ENCODE data around the gene PRKCE. TPM values are rescaled to one million over a fixed set of nuclear protein-coding genes. Genes with fewer than 3 reads are reported as not detected.

The PRKCE gene
- total and polyA plus RNA-seq, 2 donors (not counting 1 experiment from before 2014, with no cell fraction given), result 23.6 to 271 TPM

- Histone ChIP-seq H3K79me2 (ENCODE audit: control insufficient read depth, insufficient read depth, low read length) (no peaks in the 10 kb centered on the region), H3K9me3 (ENCODE audit: control extremely low read depth in 1 of 3, control insufficient read depth in 2 of 3, insufficient read depth in 1 of 3, low read length in 2 of 3) (no peaks in the 10 kb centered on the region), H4K20me1 (ENCODE audit: control insufficient read depth, insufficient read depth, low read length, poor library complexity, severe bottlenecking) (no peaks in the 10 kb centered on the region), H3K27me3 (replicated peaks in 1 of 4; ENCODE audit: control extremely low read depth in 1 of 4, control insufficient read depth in 3 of 4, insufficient read depth in 4 of 4, low read length in 3 of 4) (no peaks in the 10 kb centered on the region), H3K9ac (ENCODE audit: low read length) (no peak overlapping the region), H3K36me3 (replicated peaks in 1 of 2; ENCODE audit: control extremely low read depth in 1 of 2, control insufficient read depth in 1 of 2, extremely low read depth in 1 of 2, insufficient read depth in 2 of 2, low read length in 1 of 2) (peaks cover 9 to 19% of the 10 kb centered on the region in 2 experiments), H3K27ac (ENCODE audit: low read length in 2 of 2) (no peak overlapping the region), H2AFZ (ENCODE audit: insufficient read depth, low read depth, low read length, poor library complexity, severe bottlenecking) (no peak overlapping the region), H3K4me3 (ENCODE audit: control extremely low read depth in 1 of 5, extremely low read depth in 1 of 5, insufficient read depth in 1 of 5, low read depth in 2 of 5, low read length in 4 of 5) (no peak overlapping the region), H3K4me1 (ENCODE audit: control insufficient read depth in 2 of 2, insufficient read depth in 2 of 2, low read length in 2 of 2) (no peaks in the 10 kb centered on the region), H3K4me2 (replicated peaks; ENCODE audit: low read depth, low read length, poor library complexity, severe bottlenecking) (no peak overlapping the region)
- H3K4me3 Mint-ChIP-seq, result no peak overlapping the region
- no peaks in the 10 kb centered on the region for H3K4me1 Mint-ChIP-seq
- ChIA-PET POLR2A (no interaction called here), CTCF (interaction anchor here (1.5 kb wide), 1 partner anchor 9 kb away, joined by 10 read pairs; no protein-coding TSS in a partner anchor)
- WGBS (ENCODE audit: insufficient coverage), result 93% methylated on average over 5 of the region's 9 CpGs
- DNase-seq, result no peak
- intact Hi-C loops (cut with micrococcal nuclease), result no loop called here
- no peak for ATAC-seq (ENCODE audit: low read depth)
- no peaks in the 10 kb centered on the region for H3K27me3 Mint-ChIP-seq
- TF ChIP-seq EZH2 (IDR thresholded peaks at IDR 0.05; ENCODE audit: borderline replicate concordance, insufficient read depth, low read depth, low read length, poor library complexity, severe bottlenecking), result no peak
- TF ChIP-seq CTCF (IDR thresholded peaks at IDR 0.05), result no peak
- H3K9me3 Mint-ChIP-seq (ENCODE audit: insufficient read depth), result no peaks in the 10 kb centered on the region
- no peak overlapping the region for H3K27ac Mint-ChIP-seq
Observed at GRCh38 chr2:46053564-46053963, 402.1 kb downstream of the PRKCE start.

- no peaks in the 10 kb centered on the region for H3K27me3 ChIP-seq (replicated peaks in 1 of 4; ENCODE audit: control extremely low read depth in 1 of 4, control insufficient read depth in 3 of 4, insufficient read depth in 4 of 4, low read length in 3 of 4)
- H3K4me3 Mint-ChIP-seq, result no peak overlapping the region
Observed at GRCh38 chr2:46056541-46056940, 405.1 kb downstream of the PRKCE start.

More at GRCh38 chr2:46056541-46056940, 405.1 kb downstream of the PRKCE start:
- H3K27ac ChIP-seq (ENCODE audit: low read length in 2 of 2), result no peak overlapping the region
- no CpG with 5 or more reads among the region's 1 CpG for WGBS (ENCODE audit: insufficient coverage)
- H3K9ac ChIP-seq (ENCODE audit: low read length), result no peak overlapping the region
- ChIA-PET POLR2A (no interaction called here), CTCF (no interaction called here)
- DNase-seq (no peak), ATAC-seq (ENCODE audit: low read depth) (no peak)
- Mint-ChIP-seq H3K27me3 (no peaks in the 10 kb centered on the region), H3K27ac (no peak overlapping the region), H3K4me1 (no peaks in the 10 kb centered on the region), H3K9me3 (ENCODE audit: insufficient read depth) (no peaks in the 10 kb centered on the region)
- no peaks in the 10 kb centered on the region for H4K20me1 ChIP-seq (ENCODE audit: control insufficient read depth, insufficient read depth, low read length, poor library complexity, severe bottlenecking)
- TF ChIP-seq CTCF (IDR thresholded peaks at IDR 0.05), result no peak
- no peak for TF ChIP-seq EZH2 (IDR thresholded peaks at IDR 0.05; ENCODE audit: borderline replicate concordance, insufficient read depth, low read depth, low read length, poor library complexity, severe bottlenecking)
- H3K4me2 ChIP-seq (replicated peaks; ENCODE audit: low read depth, low read length, poor library complexity, severe bottlenecking), result no peak overlapping the region
- H3K36me3 ChIP-seq (replicated peaks in 1 of 2; ENCODE audit: control extremely low read depth in 1 of 2, control insufficient read depth in 1 of 2, extremely low read depth in 1 of 2, insufficient read depth in 2 of 2, low read length in 1 of 2), result peaks cover 3 to 9% of the 10 kb centered on the region in 2 experiments
- H3K79me2 ChIP-seq (ENCODE audit: control insufficient read depth, insufficient read depth, low read length), result no peaks in the 10 kb centered on the region
- intact Hi-C loops (cut with micrococcal nuclease), result no loop called here
- H3K4me3 ChIP-seq (ENCODE audit: control extremely low read depth in 1 of 5, extremely low read depth in 1 of 5, insufficient read depth in 1 of 5, low read depth in 2 of 5, low read length in 4 of 5), result no peak overlapping the region
- no peaks in the 10 kb centered on the region for H3K9me3 ChIP-seq (ENCODE audit: control extremely low read depth in 1 of 3, control insufficient read depth in 2 of 3, insufficient read depth in 1 of 3, low read length in 2 of 3)
- no peak overlapping the region for H2AFZ ChIP-seq (ENCODE audit: insufficient read depth, low read depth, low read length, poor library complexity, severe bottlenecking)
- H3K4me1 ChIP-seq (ENCODE audit: control insufficient read depth in 2 of 2, insufficient read depth in 2 of 2, low read length in 2 of 2), result no peaks in the 10 kb centered on the region
